Liver (tissue), 9 donors: Measurements from ENCODE around the gene HOMER1. TPM values are rescaled to one million over a fixed set of nuclear protein-coding genes. Genes with fewer than 3 reads are reported as not detected.
"Not testable (repeated sequence)": the region's sequence is repeated elsewhere in the genome, so short reads cannot be mapped to it uniquely, and the experiment has no call there.

Experiments
- DNase-seq: peaks from one replicate; pipeline ENCODE4 v3.0.0-alpha.2; 2017; ENCODE audit warnings: low spot score
- H3K27ac ChIP-seq, 2 donors: one replicate each; pipeline ENCODE4 v1.7.0; 2013; ENCODE audit warnings: inconsistent platforms in 2 of 2, low read length in 2 of 2, control low read depth in 1 of 2, low read depth in 1 of 2, mild to moderate bottlenecking in 1 of 2
- H3K27me3 ChIP-seq, 4 donors: one replicate each; pipeline versions ENCODE4 v1.6.1 to v1.7.0; 2013; ENCODE audit warnings: low read length in 3 of 4, inconsistent platforms in 1 of 4, mild to moderate bottlenecking in 1 of 4, moderate library complexity in 1 of 4; ENCODE audit not compliant: control insufficient read depth in 4 of 4, insufficient read depth in 4 of 4
- H3K36me3 ChIP-seq, 4 donors: one replicate each; pipeline versions ENCODE4 v1.6.1 to v1.7.0; 2013; ENCODE audit warnings: low read length in 3 of 4, mild to moderate bottlenecking in 3 of 4, low read depth in 1 of 4, moderate library complexity in 1 of 4; ENCODE audit not compliant: control insufficient read depth in 4 of 4, insufficient read depth in 3 of 4
- H3K4me1 ChIP-seq, 4 donors: one replicate each; pipeline versions ENCODE4 v1.6.1 to v1.7.0; 2013; ENCODE audit warnings: low read length in 3 of 4, mild to moderate bottlenecking in 3 of 4, moderate library complexity in 1 of 4; ENCODE audit not compliant: control insufficient read depth in 4 of 4, insufficient read depth in 4 of 4
- H3K4me3 ChIP-seq, 3 donors: one replicate each; pipeline versions ENCODE4 v1.6.1 to v1.7.0; 2013; ENCODE audit warnings: low read length in 3 of 3, control low read depth in 1 of 3, low read depth in 1 of 3, mild to moderate bottlenecking in 1 of 3
- H3K9ac ChIP-seq, 2 donors: one replicate each; pipeline ENCODE4 v1.7.0; 2013; ENCODE audit warnings: low read length in 2 of 2, mild to moderate bottlenecking in 2 of 2, moderate library complexity in 2 of 2, control low read depth in 1 of 2, low read depth in 1 of 2
- H3K9me3 ChIP-seq, 4 donors: one replicate each; pipeline versions ENCODE4 v1.6.1 to v1.7.0; 2013; ENCODE audit warnings: low read length in 3 of 4; ENCODE audit not compliant: control insufficient read depth in 4 of 4
- EGR1 ChIP-seq, 2 donors: IDR thresholded peaks; 2 replicates each; pipeline ENCODE4 v1.6.1; 2016 to 2018; ENCODE audit warnings: antibody characterized with exemption in 2 of 2, low read depth in 2 of 2
- FOXA1 ChIP-seq: IDR thresholded peaks from 2 replicates; pipeline ENCODE4 v1.6.1; 2016; ENCODE audit warnings: antibody characterized with exemption
- GABPA ChIP-seq, 2 donors: IDR thresholded peaks in 1 of 2; conservative IDR thresholded peaks in 1 of 2; 2 replicates each; pipeline ENCODE4 v1.6.1; 2016; ENCODE audit warnings: antibody characterized with exemption in 2 of 2, mild to moderate bottlenecking in 1 of 2, moderate library complexity in 1 of 2
- JUND ChIP-seq, 2 donors: IDR thresholded peaks; 2 replicates each; pipeline ENCODE4 v1.6.1; 2016; ENCODE audit warnings: antibody characterized with exemption in 2 of 2
- NR2F2 ChIP-seq: IDR thresholded peaks from 2 replicates; pipeline ENCODE4 v1.6.1; 2016; ENCODE audit warnings: antibody characterized with exemption
- RAD21 ChIP-seq, 2 donors: IDR thresholded peaks; 2 replicates each; pipeline ENCODE4 v1.6.1; 2016; ENCODE audit warnings: antibody characterized with exemption in 2 of 2, mild to moderate bottlenecking in 2 of 2
- RXRA ChIP-seq, 2 donors: IDR thresholded peaks; 2 replicates each; pipeline ENCODE4 v1.6.1; 2017 to 2018; ENCODE audit warnings: antibody characterized with exemption in 2 of 2, mild to moderate bottlenecking in 1 of 2
- SP1 ChIP-seq: IDR thresholded peaks from 2 replicates; pipeline ENCODE4 v1.6.1; 2018; ENCODE audit warnings: antibody characterized with exemption, mild to moderate bottlenecking
- TAF1 ChIP-seq: conservative IDR thresholded peaks from 2 replicates; pipeline ENCODE4 v1.6.1; 2016; ENCODE audit warnings: antibody characterized with exemption, mild to moderate bottlenecking
- YY1 ChIP-seq: IDR thresholded peaks from 2 replicates; pipeline ENCODE4 v1.6.1; 2016; ENCODE audit warnings: antibody characterized with exemption, mild to moderate bottlenecking
- WGBS: extraction: QIAGEN DNeasy Blood & Tissue Kit; methylation state at CpG from one replicate; pipeline ENCODE4 v1.1.7; 2013; 5-methylcytosine and 5-hydroxymethylcytosine counted together
- polyA plus RNA-seq, 2 donors: library from polyadenylated mRNA; stranded (reverse) in 1 of 2; unstranded in 1 of 2; fragments of 200-250 nt in 1 of 2; fragments of >200 nt in 1 of 2; fragmentation: Nextera tagmentation in 1 of 2; extraction: Ambion mirVana in 1 of 2; gene quantifications; one replicate each; pipeline versions ENCODE4 v1.2.1 to v1.2.3, GENCODE V29; 2013 to 2015
- total RNA-seq, 2 donors: library from RNA; depleted of rRNA; stranded (reverse); fragments of >200 nt; gene quantifications; one replicate each; pipeline ENCODE4 v1.2.3, GENCODE V29; 2014
- TF ChIP-seq, protein P1 (sequence below): IDR thresholded peaks from 2 replicates; pipeline ENCODE4 v1.6.1; 2016; ENCODE audit warnings: antibody characterized with exemption
- TF ChIP-seq, protein P2 (sequence below): IDR thresholded peaks from 2 replicates; pipeline ENCODE4 v1.6.1; 2016; ENCODE audit warnings: antibody characterized with exemption, mild to moderate bottlenecking
- TF ChIP-seq, protein P3 (sequence below): fragments of 150-350 bp; IDR thresholded peaks from 2 replicates; pipeline ENCODE4 v1.5.1; 2017; ENCODE audit warnings: improper control_type of control experiment, low read depth, low read length; ENCODE audit not compliant: missing input control
- donor health status: healthy.
- donor health status: healthy.
- donor health status: healthy.
- donor health status: healthy.
- donor health status: healthy.

HOMER1 gene
- total and polyA plus RNA-seq, 4 donors: 0.33 to 8.7 (median 1.2) TPM

DNA sequence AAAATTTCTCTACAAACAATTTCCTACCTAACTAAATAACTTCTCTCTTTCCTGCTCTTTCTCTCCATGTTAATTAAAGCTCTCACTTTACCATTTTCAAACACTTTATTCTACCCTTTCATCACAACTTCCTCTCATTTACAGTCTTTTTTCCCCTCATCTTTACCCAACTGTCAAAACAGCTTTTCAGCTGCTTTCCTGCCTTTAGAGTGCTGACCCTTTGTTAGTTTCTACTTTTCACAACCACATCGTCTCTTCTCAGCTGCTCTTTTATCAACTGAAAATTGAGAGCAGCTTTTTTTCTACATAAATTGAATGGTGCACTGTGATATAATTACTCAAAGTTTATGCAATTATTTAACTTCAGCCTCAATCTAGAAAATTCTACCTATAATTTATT, 3.1 kb upstream of the HOMER1 start:
- H3K9me3 ChIP-seq: no peaks in the 10 kb centered on the region
- peaks cover 4 to 18% (median 10%) of the 10 kb centered on the region in 4 donors for H3K4me1 ChIP-seq
- no peak for DNase-seq
- no peak overlapping the region for H3K4me3 ChIP-seq
- 80% methylated on average over 1 of the region's 1 CpG for WGBS
- no peaks in the 10 kb centered on the region for H3K36me3 ChIP-seq
- no peak for TF ChIP-seq FOXA1
- TF ChIP-seq YY1: no peak
- TF ChIP-seq EGR1 (IDR thresholded peaks at IDR 0.05; ENCODE audit: low read depth in 2 of 2): no peak
- no peak for TF ChIP-seq JUND (IDR thresholded peaks at IDR 0.05)
- TF ChIP-seq, protein P1, sequence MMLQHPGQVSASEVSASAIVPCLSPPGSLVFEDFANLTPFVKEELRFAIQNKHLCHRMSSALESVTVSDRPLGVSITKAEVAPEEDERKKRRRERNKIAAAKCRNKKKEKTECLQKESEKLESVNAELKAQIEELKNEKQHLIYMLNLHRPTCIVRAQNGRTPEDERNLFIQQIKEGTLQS: no peak
- no peak for TF ChIP-seq NR2F2
- no peak for TF ChIP-seq SP1
- TF ChIP-seq TAF1: no peak
- TF ChIP-seq, protein P2, sequence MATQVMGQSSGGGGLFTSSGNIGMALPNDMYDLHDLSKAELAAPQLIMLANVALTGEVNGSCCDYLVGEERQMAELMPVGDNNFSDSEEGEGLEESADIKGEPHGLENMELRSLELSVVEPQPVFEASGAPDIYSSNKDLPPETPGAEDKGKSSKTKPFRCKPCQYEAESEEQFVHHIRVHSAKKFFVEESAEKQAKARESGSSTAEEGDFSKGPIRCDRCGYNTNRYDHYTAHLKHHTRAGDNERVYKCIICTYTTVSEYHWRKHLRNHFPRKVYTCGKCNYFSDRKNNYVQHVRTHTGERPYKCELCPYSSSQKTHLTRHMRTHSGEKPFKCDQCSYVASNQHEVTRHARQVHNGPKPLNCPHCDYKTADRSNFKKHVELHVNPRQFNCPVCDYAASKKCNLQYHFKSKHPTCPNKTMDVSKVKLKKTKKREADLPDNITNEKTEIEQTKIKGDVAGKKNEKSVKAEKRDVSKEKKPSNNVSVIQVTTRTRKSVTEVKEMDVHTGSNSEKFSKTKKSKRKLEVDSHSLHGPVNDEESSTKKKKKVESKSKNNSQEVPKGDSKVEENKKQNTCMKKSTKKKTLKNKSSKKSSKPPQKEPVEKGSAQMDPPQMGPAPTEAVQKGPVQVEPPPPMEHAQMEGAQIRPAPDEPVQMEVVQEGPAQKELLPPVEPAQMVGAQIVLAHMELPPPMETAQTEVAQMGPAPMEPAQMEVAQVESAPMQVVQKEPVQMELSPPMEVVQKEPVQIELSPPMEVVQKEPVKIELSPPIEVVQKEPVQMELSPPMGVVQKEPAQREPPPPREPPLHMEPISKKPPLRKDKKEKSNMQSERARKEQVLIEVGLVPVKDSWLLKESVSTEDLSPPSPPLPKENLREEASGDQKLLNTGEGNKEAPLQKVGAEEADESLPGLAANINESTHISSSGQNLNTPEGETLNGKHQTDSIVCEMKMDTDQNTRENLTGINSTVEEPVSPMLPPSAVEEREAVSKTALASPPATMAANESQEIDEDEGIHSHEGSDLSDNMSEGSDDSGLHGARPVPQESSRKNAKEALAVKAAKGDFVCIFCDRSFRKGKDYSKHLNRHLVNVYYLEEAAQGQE: no peak
- H3K27me3 ChIP-seq: peaks cover 0 to 4% (median under 1%) of the 10 kb centered on the region in 4 donors
- no peak overlapping the region for H3K27ac ChIP-seq
- no peak overlapping the region for H3K9ac ChIP-seq

DNA sequence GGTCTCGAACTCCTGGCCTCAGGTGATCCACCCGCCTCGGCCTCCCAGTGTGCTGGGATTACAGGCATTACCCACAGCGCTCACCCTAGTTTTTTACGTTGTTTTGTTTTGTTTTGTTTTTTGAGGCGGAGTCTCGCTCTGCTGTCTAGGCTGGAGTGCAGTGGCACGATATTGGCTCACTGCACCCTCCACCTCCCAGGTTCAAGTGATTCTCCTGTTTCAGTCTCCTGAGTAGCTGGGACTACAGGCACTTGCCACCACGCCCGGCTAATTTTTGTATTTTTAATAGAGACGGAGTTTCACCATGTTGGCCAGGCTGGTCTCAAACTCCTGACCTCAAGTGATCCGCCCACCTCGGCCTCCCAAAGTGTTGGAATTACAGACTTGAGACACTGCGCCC, 2.4 kb upstream of the HOMER1 start:
- WGBS: 98% methylated on average over 14 of the region's 14 CpGs
- not testable (repeated sequence) for H3K36me3 ChIP-seq, H3K27me3 ChIP-seq, H3K9me3 ChIP-seq, H3K4me3 ChIP-seq, H3K27ac ChIP-seq, H3K9ac ChIP-seq, DNase-seq
- peaks cover 4 to 18% (median 10%) of the 10 kb centered on the region in 4 donors for H3K4me1 ChIP-seq

DNA sequence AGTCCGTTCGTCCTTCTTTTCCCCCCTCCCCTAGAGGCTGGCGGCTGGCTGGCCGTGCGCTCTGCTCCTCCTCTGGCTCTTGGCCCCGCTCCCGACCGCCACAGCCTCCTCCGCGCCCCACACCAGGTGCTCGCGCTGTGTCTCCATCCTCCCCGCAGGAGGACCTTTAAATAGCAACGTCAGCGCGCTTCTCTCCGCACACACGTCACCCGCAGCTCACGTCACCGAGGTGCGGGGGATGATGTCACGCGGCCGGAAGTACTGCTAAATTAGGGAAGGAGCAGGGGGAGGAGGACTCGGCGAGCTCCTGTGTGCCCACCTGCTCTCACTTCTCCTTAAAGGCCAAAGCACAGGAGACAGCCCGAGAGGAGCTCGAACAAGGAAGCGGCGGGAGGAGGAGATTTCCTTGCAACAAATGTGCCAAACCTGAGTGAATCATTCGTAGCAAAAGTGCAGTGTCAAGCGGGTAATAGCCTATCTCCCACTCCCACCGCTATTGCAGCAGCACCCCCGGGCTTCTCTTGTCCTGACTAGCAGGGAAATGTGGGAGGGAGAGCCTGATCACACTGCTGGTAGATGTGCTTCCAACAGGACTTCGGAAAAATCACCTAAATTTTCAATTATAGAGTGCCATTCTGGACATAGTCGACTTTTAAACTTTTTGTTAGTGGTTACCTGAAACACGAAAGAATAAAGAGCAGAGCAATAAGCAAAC, 614 bp upstream of the HOMER1 start:
- Histone ChIP-seq H3K27ac (peak overlapping the region; percentile 97), H3K9me3 (no peaks in the 10 kb centered on the region), H3K36me3 (no peaks in the 10 kb centered on the region), H3K9ac (peak overlapping the region; percentile 75 to 97), H3K4me3 (peak overlapping the region; percentile 74 to 98 (median 82)), H3K27me3 (peaks cover 0 to 9% (median 1%) of the 10 kb centered on the region in 4 donors), H3K4me1 (peaks cover 4 to 18% (median 10%) of the 10 kb centered on the region in 4 donors)
- TF ChIP-seq FOXA1 (no peak), RAD21 (IDR thresholded peaks at IDR 0.05) (peak in 1 of 2 donors; percentile 17), SP1 (peak; percentile 40), TAF1 (peak; percentile 53), YY1 (peak; percentile 16), GABPA (IDR thresholded peaks at IDR 0.05 in 1 of 2, conservative IDR thresholded peaks at IDR 0.05 in 1 of 2) (peak; percentile 79 to 83), EGR1 (IDR thresholded peaks at IDR 0.05; ENCODE audit: low read depth in 2 of 2) (peak; percentile 57 to 69), JUND (IDR thresholded peaks at IDR 0.05) (peak in 1 of 2 donors; percentile 52), RXRA (IDR thresholded peaks at IDR 0.05) (peak in 1 of 2 donors; percentile 25)
- TF ChIP-seq, protein P2: peak; percentile 19
- TF ChIP-seq, protein P3, sequence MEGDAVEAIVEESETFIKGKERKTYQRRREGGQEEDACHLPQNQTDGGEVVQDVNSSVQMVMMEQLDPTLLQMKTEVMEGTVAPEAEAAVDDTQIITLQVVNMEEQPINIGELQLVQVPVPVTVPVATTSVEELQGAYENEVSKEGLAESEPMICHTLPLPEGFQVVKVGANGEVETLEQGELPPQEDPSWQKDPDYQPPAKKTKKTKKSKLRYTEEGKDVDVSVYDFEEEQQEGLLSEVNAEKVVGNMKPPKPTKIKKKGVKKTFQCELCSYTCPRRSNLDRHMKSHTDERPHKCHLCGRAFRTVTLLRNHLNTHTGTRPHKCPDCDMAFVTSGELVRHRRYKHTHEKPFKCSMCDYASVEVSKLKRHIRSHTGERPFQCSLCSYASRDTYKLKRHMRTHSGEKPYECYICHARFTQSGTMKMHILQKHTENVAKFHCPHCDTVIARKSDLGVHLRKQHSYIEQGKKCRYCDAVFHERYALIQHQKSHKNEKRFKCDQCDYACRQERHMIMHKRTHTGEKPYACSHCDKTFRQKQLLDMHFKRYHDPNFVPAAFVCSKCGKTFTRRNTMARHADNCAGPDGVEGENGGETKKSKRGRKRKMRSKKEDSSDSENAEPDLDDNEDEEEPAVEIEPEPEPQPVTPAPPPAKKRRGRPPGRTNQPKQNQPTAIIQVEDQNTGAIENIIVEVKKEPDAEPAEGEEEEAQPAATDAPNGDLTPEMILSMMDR: no peak
- WGBS: 2% methylated on average over 38 of the region's 38 CpGs
- DNase-seq: peak; percentile 87
